Measurements from ENCODE around the gene THBD. TPM values are rescaled to one million over a fixed set of nuclear protein-coding genes. Genes with fewer than 3 reads are reported as not detected.

THBD gene
- total and polyA plus RNA-seq, 2 of the 4 experiments (the other 2 are of a cell fraction) = 0.07 TPM; not detected in 1

GRCh38 chr20:23042270-23042669, 7.2 kb downstream of the THBD start:
- Histone ChIP-seq H3K14ac (replicated peaks; ENCODE audit: low read depth, low read length) (no peak overlapping the region), H2AFZ (replicated peaks; ENCODE audit: low read length, poor library complexity) (no peak overlapping the region), H3K4me3 (ENCODE audit: insufficient read depth, low read depth, low read length) (no peak overlapping the region), H2BK15ac (ENCODE audit: low read depth, low read length) (no peak overlapping the region), H2BK20ac (ENCODE audit: low read depth, low read length) (no peak overlapping the region), H4K91ac (ENCODE audit: insufficient read depth, low read depth, low read length) (no peak overlapping the region), H3K18ac (ENCODE audit: low read depth, low read length) (no peak overlapping the region), H3K56ac (ENCODE audit: extremely low read depth, insufficient read depth, low read length) (no peak overlapping the region), H3K4ac (ENCODE audit: low read depth, low read length) (no peak overlapping the region), H3K36me3 (ENCODE audit: control insufficient read depth, insufficient read depth, low read length) (no peaks in the 10 kb centered on the region), H3K79me1 (ENCODE audit: low read depth in 1 of 2, low read length in 2 of 2) (no peaks in the 10 kb centered on the region), H2BK5ac (ENCODE audit: low read depth, low read length, poor library complexity, severe bottlenecking) (no peak overlapping the region), H3K4me2 (ENCODE audit: low read depth, low read length) (no peak overlapping the region), H2AK9ac (replicated peaks; ENCODE audit: low read depth, low read length, poor library complexity) (no peak overlapping the region), H3K27ac (ENCODE audit: insufficient read depth, low read length) (no peak overlapping the region), H2AK5ac (ENCODE audit: low read depth, low read length) (no peak overlapping the region), H3K27me3 (ENCODE audit: control insufficient read depth, insufficient read depth, low read length) (peaks cover 48% of the 10 kb centered on the region), H3K23ac (ENCODE audit: low read depth, low read length) (no peak overlapping the region), H4K5ac (ENCODE audit: low read depth, low read length) (no peak overlapping the region), H3K9me3 (ENCODE audit: control insufficient read depth, insufficient read depth, low read length) (no peaks in the 10 kb centered on the region), H3K9ac (ENCODE audit: low read depth, low read length) (no peak overlapping the region), H4K20me1 (ENCODE audit: insufficient read depth, low read length) (no peaks in the 10 kb centered on the region), H4K8ac (ENCODE audit: low read depth in 2 of 2, low read length in 2 of 2) (no peak overlapping the region), H2BK120ac (ENCODE audit: low read depth, low read length) (no peak overlapping the region), H3K4me1 (ENCODE audit: control insufficient read depth, insufficient read depth, low read length) (no peaks in the 10 kb centered on the region; the same call in 1 of the 2 replicates), H3K9me1 (ENCODE audit: insufficient read depth, low read length) (no peaks in the 10 kb centered on the region)
- intact Hi-C loops (cut with micrococcal nuclease) (no loop called here), in situ Hi-C loops (cut with MboI; ENCODE audit: low sequenced_read_pairs) (no loop called here), dilution Hi-C loops (cut with HindIII; ENCODE audit: low sequenced_read_pairs, unreplicated experiment) (no loop called here)
- DNase-seq = no peak
- no CpG with 5 or more reads among the region's 3 CpGs for WGBS, 2 experiments (ENCODE audit: extremely low coverage in 2 of 2, insufficient read length in 1 of 2)
- CTCF ChIA-PET = no interaction called here
- TF ChIP-seq USF2 (IDR thresholded peaks at IDR 0.05; ENCODE audit: low read depth, low read length) = no peak
- no peak for TF ChIP-seq MAFK (IDR thresholded peaks at IDR 0.05; ENCODE audit: low read depth, low read length)
- TF ChIP-seq CEBPB (IDR thresholded peaks at IDR 0.05; ENCODE audit: low read depth, low read length) = no peak
- no peak for TF ChIP-seq NFE2L2 (IDR thresholded peaks at IDR 0.05; ENCODE audit: low read depth, low read length)
- TF ChIP-seq SMC3 (IDR thresholded peaks at IDR 0.05; ENCODE audit: low read depth, low read length) = no peak
- TF ChIP-seq MXI1 (IDR thresholded peaks at IDR 0.05; ENCODE audit: borderline replicate concordance, low read depth, low read length) = no peak
- TF ChIP-seq RAD21 (IDR thresholded peaks at IDR 0.05; ENCODE audit: low read length) = no peak
- TF ChIP-seq CTCF (conservative IDR thresholded peaks at IDR 0.05; ENCODE audit: low read depth, low read length) = no peak
- TF ChIP-seq BHLHE40 (IDR thresholded peaks at IDR 0.05; ENCODE audit: low read depth, low read length) = no peak
- TF ChIP-seq ELK1 (IDR thresholded peaks at IDR 0.05; ENCODE audit: borderline replicate concordance, low read depth, low read length) = no peak
- no peak for TF ChIP-seq RCOR1 (IDR thresholded peaks at IDR 0.05; ENCODE audit: insufficient replicate concordance, low read length)
- POLR2A ChIA-PET (ENCODE audit: unreplicated experiment) = no interaction called here
- no peak for ATAC-seq (ENCODE audit: low read depth)
- BruUV-seq (replicated peaks) = no TSS peak
